IMR-90 (cell line): ENCODE data around the gene ASH1L. TPM values are rescaled to one million over a fixed set of nuclear protein-coding genes. Genes with fewer than 3 reads are reported as not detected.

Experiments used
- ATAC-seq: fragments of 200-7000 bp; cut with Tn5 transposase; 2 replicates; pipeline ENCODE4 v1.9.1; 2020; ENCODE audit warnings: low read depth, mild to moderate bottlenecking, moderate library complexity
- BruUV-seq: library from RNA; stranded (reverse); fragments of 400-500 nt; replicated peaks from 2 replicates; lab custom pipeline; 2021; lab: Mats Ljungman, UMichigan
- CTCF ChIA-PET: fragments of 300-600 bp; formaldehyde crosslinking; extraction: SDS; loops from one replicate; lab custom pipeline; 2021; ENCODE audit warnings: antibody characterized with exemption; lab: Yijun Ruan, JAX
- POLR2A ChIA-PET: fragments of 300-600 bp; sonication (Branson Sonifier 250); formaldehyde crosslinking; loops from one replicate; lab custom pipeline; 2022; ENCODE audit warnings: antibody characterized with exemption; ENCODE audit not compliant: unreplicated experiment; lab: Charles Lee
- DNase-seq: peaks from one replicate; pipeline ENCODE4 v3.0.0; 2013
- H2AFZ ChIP-seq: replicated peaks from 2 replicates; pipeline ENCODE3; 2013; ENCODE audit warnings: low read length, mild to moderate bottlenecking; ENCODE audit not compliant: poor library complexity
- H2AK5ac ChIP-seq: 2 replicates; pipeline ENCODE4 v1.6.1; 2013; ENCODE audit warnings: low read depth, low read length, inconsistent platforms
- H2AK9ac ChIP-seq: replicated peaks from 2 replicates; pipeline ENCODE3; 2013; ENCODE audit warnings: mild to moderate bottlenecking, low read depth, low read length, moderate library complexity; ENCODE audit not compliant: poor library complexity
- H2BK120ac ChIP-seq: 2 replicates; pipeline ENCODE4 v1.6.1; 2013; ENCODE audit warnings: low read depth, low read length, inconsistent platforms
- H2BK15ac ChIP-seq: 3 replicates; pipeline ENCODE4 v1.6.1; 2013; ENCODE audit warnings: low read depth, low read length, inconsistent platforms
- H2BK20ac ChIP-seq: 2 replicates; pipeline ENCODE4 v1.6.1; 2013; ENCODE audit warnings: low read depth, mild to moderate bottlenecking, inconsistent platforms, low read length, moderate library complexity
- H2BK5ac ChIP-seq: 2 replicates; pipeline ENCODE4 v1.6.1; 2013; ENCODE audit warnings: mild to moderate bottlenecking, low read depth, low read length, inconsistent platforms; ENCODE audit not compliant: poor library complexity, severe bottlenecking
- H3K14ac ChIP-seq: replicated peaks from 2 replicates; pipeline ENCODE4 v1.6.1; 2013; ENCODE audit warnings: low read depth, low read length, inconsistent platforms
- H3K18ac ChIP-seq: 2 replicates; pipeline ENCODE4 v1.6.1; 2013; ENCODE audit warnings: low read depth, low read length, control low read depth
- H3K23ac ChIP-seq: 2 replicates; pipeline ENCODE4 v1.6.1; 2013; ENCODE audit warnings: low read depth, low read length, inconsistent platforms
- H3K27ac ChIP-seq: 2 replicates; pipeline ENCODE4 v1.5.1; 2013; ENCODE audit warnings: mild to moderate bottlenecking, control low read depth, low read length; ENCODE audit not compliant: insufficient read depth
- H3K27me3 ChIP-seq: 2 replicates; pipeline ENCODE4 v1.6.1; 2013; ENCODE audit warnings: low read length; ENCODE audit not compliant: control insufficient read depth, insufficient read depth
- H3K36me3 ChIP-seq: 2 replicates; pipeline ENCODE4 v1.6.1; 2013; ENCODE audit warnings: low read length, mixed read lengths; ENCODE audit not compliant: control insufficient read depth, insufficient read depth
- H3K4ac ChIP-seq: 2 replicates; pipeline ENCODE4 v1.6.1; 2013; ENCODE audit warnings: low read depth, low read length, inconsistent platforms
- H3K4me1 ChIP-seq: 2 replicates; pipeline ENCODE4 v1.6.1; 2013; ENCODE audit warnings: low read length, mixed read lengths; ENCODE audit not compliant: control insufficient read depth, insufficient read depth
- H3K4me2 ChIP-seq: 2 replicates; pipeline ENCODE4 v1.6.1; 2013; ENCODE audit warnings: low read depth, mild to moderate bottlenecking, control low read depth, low read length, moderate library complexity
- H3K4me3 ChIP-seq: 2 replicates; pipeline ENCODE4 v1.5.1; 2013; ENCODE audit warnings: low read depth, mild to moderate bottlenecking, control low read depth, low read length, moderate library complexity; ENCODE audit not compliant: insufficient read depth
- H3K56ac ChIP-seq: 2 replicates; pipeline ENCODE4 v1.6.1; 2013; ENCODE audit warnings: low read length, inconsistent platforms; ENCODE audit not compliant: insufficient read depth; ENCODE audit errors: extremely low read depth
- H3K79me1 ChIP-seq, 2 experiments: 2 replicates each; pipeline ENCODE4 v1.6.1; 2013; ENCODE audit warnings: low read length in 2 of 2, inconsistent platforms in 1 of 2, low read depth in 1 of 2
- H3K9ac ChIP-seq: 2 replicates; pipeline ENCODE4 v1.6.1; 2013; ENCODE audit warnings: low read depth, low read length, control low read depth
- H3K9me1 ChIP-seq: 2 replicates; pipeline ENCODE4 v1.6.1; 2013; ENCODE audit warnings: low read length, inconsistent platforms; ENCODE audit not compliant: insufficient read depth
- H3K9me3 ChIP-seq: 2 replicates; pipeline ENCODE4 v1.6.1; 2013; ENCODE audit warnings: low read length; ENCODE audit not compliant: control insufficient read depth, insufficient read depth
- H4K20me1 ChIP-seq: 2 replicates; pipeline ENCODE4 v1.6.1; 2013; ENCODE audit warnings: low read length, inconsistent platforms; ENCODE audit not compliant: insufficient read depth
- H4K5ac ChIP-seq: 2 replicates; pipeline ENCODE4 v1.6.1; 2013; ENCODE audit warnings: mild to moderate bottlenecking, low read depth, low read length, control low read depth
- H4K8ac ChIP-seq, 2 experiments: 2 replicates each; pipeline ENCODE4 v1.6.1; 2013; ENCODE audit warnings: low read depth in 2 of 2, low read length in 2 of 2, control low read depth in 1 of 2, inconsistent platforms in 1 of 2
- H4K91ac ChIP-seq: 2 replicates; pipeline ENCODE4 v1.6.1; 2013; ENCODE audit warnings: low read depth, low read length, inconsistent platforms; ENCODE audit not compliant: insufficient read depth
- CEBPB ChIP-seq: IDR thresholded peaks from 2 replicates; pipeline ENCODE4 v1.6.1; 2012; ENCODE audit warnings: low read depth, low read length, improper control_type of control experiment
- CHD1 ChIP-seq: IDR thresholded peaks from 2 replicates; pipeline ENCODE4 v1.6.1; 2012; ENCODE audit warnings: low read depth, low read length, improper control_type of control experiment
- CTCF ChIP-seq: conservative IDR thresholded peaks from 2 replicates; pipeline ENCODE4 v1.5.1; 2012; ENCODE audit warnings: mild to moderate bottlenecking, low read depth, low read length, improper control_type of control experiment
- ELK1 ChIP-seq: fragments of 150-350 bp; IDR thresholded peaks from 2 replicates; pipeline ENCODE4 v1.6.1; 2016; ENCODE audit warnings: low read depth, mild to moderate bottlenecking, low read length, moderate library complexity, borderline replicate concordance
- FOS ChIP-seq: fragments of 150-350 bp; IDR thresholded peaks from 2 replicates; pipeline ENCODE4 v1.6.1; 2016; ENCODE audit warnings: low read depth, low read length
- MAFK ChIP-seq: IDR thresholded peaks from 2 replicates; pipeline ENCODE4 v1.6.1; 2012; ENCODE audit warnings: low read depth, low read length, improper control_type of control experiment
- MXI1 ChIP-seq: IDR thresholded peaks from 2 replicates; pipeline ENCODE4 v1.6.1; 2012; ENCODE audit warnings: low read depth, mild to moderate bottlenecking, low read length, moderate library complexity, borderline replicate concordance
- NFE2L2 ChIP-seq: fragments of 150-350 bp; IDR thresholded peaks from 2 replicates; pipeline ENCODE4 v1.6.1; 2016; ENCODE audit warnings: low read depth, mild to moderate bottlenecking, low read length
- POLR2A ChIP-seq: IDR thresholded peaks from 2 replicates; pipeline ENCODE4 v1.6.1; 2012; ENCODE audit warnings: mild to moderate bottlenecking, low read depth, low read length
- RCOR1 ChIP-seq: IDR thresholded peaks from 2 replicates; pipeline ENCODE4 v1.6.1; 2012; ENCODE audit warnings: mild to moderate bottlenecking, low read length, improper control_type of control experiment; ENCODE audit not compliant: insufficient replicate concordance
- RFX5 ChIP-seq: IDR thresholded peaks from 2 replicates; pipeline ENCODE4 v1.8.0; 2012; ENCODE audit warnings: low read depth, mild to moderate bottlenecking, low read length, moderate library complexity
- USF2 ChIP-seq: fragments of 150-350 bp; IDR thresholded peaks from 2 replicates; pipeline ENCODE4 v1.6.1; 2017; ENCODE audit warnings: mild to moderate bottlenecking, antibody characterized with exemption, low read length, low read depth
- WGBS, 2 experiments: methylation state at CpG; one replicate each; pipeline versions ENCODE4 v1.1.5 to v1.1.7; 2013; ENCODE audit warnings: missing lambda C conversion rate in 2 of 2; ENCODE audit not compliant: insufficient read length in 1 of 2; ENCODE audit errors: extremely low coverage in 2 of 2; 5-methylcytosine and 5-hydroxymethylcytosine counted together
- dilution Hi-C: fragments of 300-500 bp; cut with HindIII; formaldehyde crosslinking; loops from one replicate; pipeline ENCODE4 v1.14.3; 2018; ENCODE audit warnings: low sequenced_read_pairs; ENCODE audit not compliant: unreplicated experiment
- in situ Hi-C: fragments of 300-500 bp; cut with MboI; formaldehyde crosslinking; loops from 3 replicates; pipeline ENCODE4 v1.14.3; 2019; ENCODE audit warnings: low sequenced_read_pairs, inconsistent platforms, mixed read lengths
- intact Hi-C: fragments of 100-400 bp; cut with micrococcal nuclease; formaldehyde crosslinking; loops from 2 replicates; pipeline ENCODE4 v1.10.0; 2022
- polyA plus RNA-seq, 3 experiments: library from polyadenylated mRNA; depleted of rRNA; stranded (reverse); fragments of >200 nt; gene quantifications; 2 replicates each; pipeline ENCODE4 v1.2.3, GENCODE V29; 2012; ENCODE audit warnings: low replicate concordance in 1 of 3
- total RNA-seq: library from RNA; depleted of rRNA; stranded (reverse); fragments of >200 nt; gene quantifications from 2 replicates; pipeline ENCODE4 v1.2.3, GENCODE V29; 2012

ASH1L gene
- total and polyA plus RNA-seq, 2 of the 4 experiments (the other 2 are of a cell fraction): 13.7 to 18.5 TPM

GRCh38 chr1:155457266-155457665 is 105.3 kb downstream of the ASH1L start:
- no peak overlapping the region for H2AFZ ChIP-seq
- H3K9me3 ChIP-seq: no peaks in the 10 kb centered on the region
- no peak overlapping the region for H2BK20ac ChIP-seq
- intact Hi-C loops: no loop called here
- H3K27me3 ChIP-seq: no peaks in the 10 kb centered on the region
- H3K4me3 ChIP-seq: no peak overlapping the region
- H4K5ac ChIP-seq: no peak overlapping the region
- H3K4ac ChIP-seq: no peak overlapping the region
- H3K23ac ChIP-seq: no peak overlapping the region
- peaks cover 22 to 40% of the 10 kb centered on the region in 2 experiments for H3K79me1 ChIP-seq
- 0 out of 2 replicates have a peak, but pooled peaks cover 3% of the 10 kb centered on the region for H3K9me1 ChIP-seq
- H3K4me2 ChIP-seq: no peak overlapping the region
- H3K9ac ChIP-seq: no peak overlapping the region
- peaks cover 2% of the 10 kb centered on the region for H3K4me1 ChIP-seq
- DNase-seq (no peak), ATAC-seq (no peak)
- no peak overlapping the region for H2BK120ac ChIP-seq
- BruUV-seq: no TSS peak
- no peak overlapping the region for H2BK15ac ChIP-seq
- TF ChIP-seq MAFK (no peak), CEBPB (no peak), CHD1 (no peak), MXI1 (no peak), POLR2A (no peak), RCOR1 (no peak), NFE2L2 (no peak), FOS (no peak), ELK1 (no peak), USF2 (no peak), RFX5 (no peak), CTCF (no peak)
- dilution Hi-C loops: no loop called here
- no peak overlapping the region for H4K8ac ChIP-seq
- H3K14ac ChIP-seq: no peak overlapping the region
- no peak overlapping the region for H2BK5ac ChIP-seq
- H3K27ac ChIP-seq: no peak overlapping the region
- no CpG with 5 or more reads among the region's 2 CpGs for WGBS, 2 experiments
- in situ Hi-C loops: no loop called here
- ChIA-PET POLR2A (no interaction called here), CTCF (no interaction called here)
- no peak overlapping the region for H2AK9ac ChIP-seq
- no peak overlapping the region for H3K18ac ChIP-seq
- no peaks in the 10 kb centered on the region for H4K20me1 ChIP-seq
- no peak overlapping the region for H4K91ac ChIP-seq
- no peak overlapping the region for H2AK5ac ChIP-seq
- H3K56ac ChIP-seq: no peak overlapping the region
- H3K36me3 ChIP-seq: peaks cover 6% of the 10 kb centered on the region
